ENCODE measurements around the gene HOXA6. TPM values are rescaled to one million over a fixed set of nuclear protein-coding genes. Genes with fewer than 3 reads are reported as not detected.

HOXA6 gene
- total and polyA plus RNA-seq, 2 donors from 2014 or later, result 1.1 to 22.0 TPM

GRCh38 chr7:27159266-27160144 is 11.9 kb upstream of the HOXA6 start:
- Histone ChIP-seq H3K9me3 (ENCODE audit: control insufficient read depth in 2 of 3, insufficient read depth in 1 of 3, low read length in 3 of 3) (no peaks in the 10 kb centered on the region), H3K4me1 (ENCODE audit: control insufficient read depth in 2 of 3, insufficient read depth in 2 of 3, low read depth in 1 of 3, low read length in 3 of 3) (peaks cover 0 to 7% (median 6%) of the 10 kb centered on the region in 3 donors), H3K36me3 (ENCODE audit: control insufficient read depth in 2 of 3, insufficient read depth in 3 of 3, low read length in 3 of 3) (peaks cover 0 to 9% (median 5%) of the 10 kb centered on the region in 3 donors), H3K27me3 (ENCODE audit: control insufficient read depth, insufficient read depth, low read length) (no peaks in the 10 kb centered on the region), H3K9ac (ENCODE audit: low read length in 3 of 3) (peak overlapping the region; percentile 45 to 77 (median 76)), H3K27ac (ENCODE audit: low read depth in 2 of 2, low read length in 2 of 2) (peak overlapping the region; percentile 96 to 98), H3K4me3 (ENCODE audit: low read length in 3 of 3) (peak overlapping the region; percentile 37 to 86 (median 77))
- DNase-seq (peak in 3 of 5 donors; percentile 68 to 79 (median 76)), FAIRE-seq (no peak)
- intact Hi-C loops (cut with DNase I), result loop anchor here (10.0 kb wide), 1 partner anchor 785 kb away; no protein-coding TSS in a partner anchor
- TF ChIP-seq CTCF (IDR thresholded peaks at IDR 0.05; ENCODE audit: borderline replicate concordance, extremely low read depth, insufficient read depth), result no peak

DNA sequence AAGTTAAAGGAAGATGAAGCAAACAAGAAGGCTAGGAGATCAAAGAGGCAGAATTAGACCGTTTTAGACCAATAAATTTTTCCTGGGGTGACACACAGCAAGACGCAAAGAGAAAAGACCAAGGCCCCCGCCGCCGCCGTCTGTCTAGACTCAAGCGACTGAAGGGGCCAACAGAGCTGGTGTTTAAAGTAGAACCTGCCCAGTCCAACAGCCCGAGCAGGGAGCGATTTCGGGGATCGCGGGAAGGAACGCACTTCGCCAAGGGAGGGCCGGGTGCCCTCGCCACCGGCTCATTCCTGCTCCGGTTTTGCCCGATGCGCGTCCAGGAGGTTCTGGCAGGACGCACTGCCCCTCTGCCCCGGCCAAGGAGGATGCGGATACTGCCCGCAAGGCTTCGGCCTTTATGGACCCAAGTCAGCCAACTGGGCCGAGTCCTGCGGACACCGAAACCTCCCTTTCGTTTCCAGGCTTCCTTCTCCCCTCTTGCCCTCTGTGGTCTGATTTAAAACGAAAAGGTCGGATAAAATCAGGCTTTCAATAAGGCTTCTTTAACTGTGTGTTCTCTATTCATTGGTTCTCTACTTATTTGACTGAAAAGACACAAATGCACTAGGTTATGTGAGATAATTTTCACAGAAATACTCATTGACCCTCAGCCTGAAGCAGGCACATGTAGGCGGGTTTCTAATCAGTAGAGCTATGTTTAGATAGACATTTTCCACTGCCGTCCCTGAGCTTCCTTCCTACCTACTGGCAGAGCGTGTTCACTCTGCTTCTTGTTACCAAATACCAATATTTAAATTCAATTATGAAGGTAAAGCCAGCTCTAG is 11.1 kb upstream of the HOXA6 start:
- DNase-seq (peak; percentile 70 to 88 (median 83)), FAIRE-seq (no peak)
- Histone ChIP-seq H3K27me3 (ENCODE audit: control insufficient read depth, insufficient read depth, low read length) (no peaks in the 10 kb centered on the region), H3K9ac (ENCODE audit: low read length in 3 of 3) (peak overlapping the region; percentile 45 to 77 (median 76)), H3K4me3 (ENCODE audit: low read length in 3 of 3) (peak overlapping the region; percentile 37 to 86 (median 56)), H3K9me3 (ENCODE audit: control insufficient read depth in 2 of 3, insufficient read depth in 1 of 3, low read length in 3 of 3) (no peaks in the 10 kb centered on the region), H3K4me1 (ENCODE audit: control insufficient read depth in 2 of 3, insufficient read depth in 2 of 3, low read depth in 1 of 3, low read length in 3 of 3) (peaks cover 0 to 11% (median 9%) of the 10 kb centered on the region in 3 donors), H3K36me3 (ENCODE audit: control insufficient read depth in 2 of 3, insufficient read depth in 3 of 3, low read length in 3 of 3) (peaks cover 0 to 6% (median 5%) of the 10 kb centered on the region in 3 donors), H3K27ac (ENCODE audit: low read depth in 2 of 2, low read length in 2 of 2) (peak overlapping the region; percentile 96 to 98)
- no peak for TF ChIP-seq CTCF (IDR thresholded peaks at IDR 0.05; ENCODE audit: borderline replicate concordance, extremely low read depth, insufficient read depth)
- intact Hi-C loops (cut with DNase I), result loop anchor here (10.0 kb wide), 1 partner anchor 784 kb away; no protein-coding TSS in a partner anchor

DNA sequence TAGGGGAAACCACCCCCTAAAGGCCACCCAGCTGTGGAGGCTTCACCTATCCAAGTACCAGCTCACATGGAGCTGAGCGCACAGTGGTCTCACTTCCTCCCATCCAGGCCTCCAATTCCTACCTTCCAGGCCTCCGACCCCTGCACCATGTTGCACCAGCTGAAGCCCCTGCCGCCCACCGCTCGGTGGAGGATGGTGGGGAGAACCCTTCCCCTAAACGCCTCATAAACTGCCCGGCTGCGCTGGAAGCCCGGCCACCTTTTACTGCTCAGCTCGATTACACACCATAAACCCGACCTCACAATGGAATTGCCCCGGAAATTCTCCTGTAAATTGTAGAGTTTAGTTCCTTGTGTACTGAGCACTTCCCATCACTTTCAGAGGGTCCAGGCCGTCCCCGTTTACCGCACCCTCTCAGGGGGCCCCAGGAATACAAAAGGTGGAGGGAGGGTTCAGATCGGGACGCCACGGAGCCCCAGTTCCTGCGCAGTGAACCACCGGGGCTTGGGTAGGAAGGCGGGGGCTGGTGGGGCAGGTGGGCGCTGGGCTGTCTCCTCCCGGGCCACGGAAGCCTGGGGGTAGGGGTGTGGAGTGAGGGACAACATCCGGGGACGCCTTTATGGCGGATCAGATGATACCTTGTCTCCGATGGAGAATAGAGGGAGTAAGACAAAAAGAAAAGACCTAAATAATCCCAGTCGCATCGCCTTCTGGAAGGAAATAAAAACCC is 10.3 kb upstream of the HOXA6 start:
- intact Hi-C loops (cut with DNase I), result loop anchor here (10.0 kb wide), 1 partner anchor 783 kb away; no protein-coding TSS in a partner anchor
- Histone ChIP-seq H3K27me3 (ENCODE audit: control insufficient read depth, insufficient read depth, low read length) (no peaks in the 10 kb centered on the region), H3K4me1 (ENCODE audit: control insufficient read depth in 2 of 3, insufficient read depth in 2 of 3, low read depth in 1 of 3, low read length in 3 of 3) (peaks cover 0 to 19% (median 9%) of the 10 kb centered on the region in 3 donors), H3K27ac (ENCODE audit: low read depth in 2 of 2, low read length in 2 of 2) (peak overlapping the region; percentile 96 to 98), H3K36me3 (ENCODE audit: control insufficient read depth in 2 of 3, insufficient read depth in 3 of 3, low read length in 3 of 3) (peaks cover 0 to under 1% (median 0%) of the 10 kb centered on the region in 3 donors), H3K9ac (ENCODE audit: low read length in 3 of 3) (peak overlapping the region in 2 of 3 donors; percentile 64 to 77), H3K9me3 (ENCODE audit: control insufficient read depth in 2 of 3, insufficient read depth in 1 of 3, low read length in 3 of 3) (no peaks in the 10 kb centered on the region), H3K4me3 (ENCODE audit: low read length in 3 of 3) (peak overlapping the region; percentile 12 to 86 (median 64))
- FAIRE-seq, result no peak
- peak; percentile 71 to 95 (median 93) for DNase-seq
- TF ChIP-seq CTCF (IDR thresholded peaks at IDR 0.05; ENCODE audit: borderline replicate concordance, extremely low read depth, insufficient read depth), result no peak

All from kidney (tissue), 14 donors.